Stomach (tissue), 4 donors: ENCODE data around the gene FASTK.

ENCODE experiments used
- POLR2AphosphoS5 ChIP-seq, 3 donors: sonication (generic); formaldehyde crosslinking; IDR thresholded peaks; one replicate each; pipeline ENCODE4 v1.6.1; 2016; ENCODE audit warnings: antibody characterized with exemption in 3 of 3
- TF ChIP-seq, protein P1 (sequence below), 7 experiments: fragments of 450-650 bp in 4 of 7; fragments of 200-600 bp in 3 of 7; sonication (generic) in 3 of 7; IDR thresholded peaks; one replicate each; pipeline ENCODE4 v1.5.1; 2016 to 2019; ENCODE audit warnings: antibody characterized with exemption in 7 of 7, control low read depth in 2 of 7, mild to moderate bottlenecking in 1 of 7

DNA sequence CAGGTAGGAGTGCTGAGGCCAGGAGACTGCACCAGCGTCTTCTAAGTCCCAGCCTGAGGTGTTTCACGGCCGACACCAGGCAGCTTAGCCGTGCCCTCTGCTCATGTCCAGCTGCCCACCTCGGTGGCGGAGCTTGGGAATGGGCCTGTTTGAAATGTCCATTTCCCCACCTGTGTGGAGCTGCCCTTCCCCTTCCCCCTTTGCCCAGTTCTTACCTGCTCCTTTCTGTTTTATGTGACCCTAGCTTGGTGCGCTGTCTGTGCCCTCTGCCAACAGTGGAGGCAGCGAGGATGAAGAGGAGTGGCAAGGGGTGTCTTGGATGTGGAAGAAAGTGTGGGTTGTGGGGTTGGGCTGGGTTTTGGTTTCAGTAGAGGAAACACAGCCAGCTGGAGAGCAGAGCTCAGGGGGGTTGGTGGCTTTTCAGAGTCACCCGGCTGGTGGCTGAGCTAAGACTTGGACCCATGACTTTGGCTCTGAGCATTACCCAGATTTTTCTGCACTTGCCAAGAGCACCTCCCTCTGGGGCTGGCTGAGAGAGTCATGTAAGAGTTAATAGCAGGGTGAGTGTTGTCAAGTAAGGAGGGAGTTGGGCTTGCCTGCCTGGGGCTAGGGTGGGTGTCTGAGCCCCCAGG lies 49.5 kb upstream of the FASTK start:
- TF ChIP-seq POLR2AphosphoS5 (IDR thresholded peaks at IDR 0.05) = no peak
- TF ChIP-seq, protein P1, sequence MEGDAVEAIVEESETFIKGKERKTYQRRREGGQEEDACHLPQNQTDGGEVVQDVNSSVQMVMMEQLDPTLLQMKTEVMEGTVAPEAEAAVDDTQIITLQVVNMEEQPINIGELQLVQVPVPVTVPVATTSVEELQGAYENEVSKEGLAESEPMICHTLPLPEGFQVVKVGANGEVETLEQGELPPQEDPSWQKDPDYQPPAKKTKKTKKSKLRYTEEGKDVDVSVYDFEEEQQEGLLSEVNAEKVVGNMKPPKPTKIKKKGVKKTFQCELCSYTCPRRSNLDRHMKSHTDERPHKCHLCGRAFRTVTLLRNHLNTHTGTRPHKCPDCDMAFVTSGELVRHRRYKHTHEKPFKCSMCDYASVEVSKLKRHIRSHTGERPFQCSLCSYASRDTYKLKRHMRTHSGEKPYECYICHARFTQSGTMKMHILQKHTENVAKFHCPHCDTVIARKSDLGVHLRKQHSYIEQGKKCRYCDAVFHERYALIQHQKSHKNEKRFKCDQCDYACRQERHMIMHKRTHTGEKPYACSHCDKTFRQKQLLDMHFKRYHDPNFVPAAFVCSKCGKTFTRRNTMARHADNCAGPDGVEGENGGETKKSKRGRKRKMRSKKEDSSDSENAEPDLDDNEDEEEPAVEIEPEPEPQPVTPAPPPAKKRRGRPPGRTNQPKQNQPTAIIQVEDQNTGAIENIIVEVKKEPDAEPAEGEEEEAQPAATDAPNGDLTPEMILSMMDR (IDR thresholded peaks at IDR 0.05) = no peak
